ENCODE measurements around the gene CCDC32.

Gene CCDC32

DNA sequence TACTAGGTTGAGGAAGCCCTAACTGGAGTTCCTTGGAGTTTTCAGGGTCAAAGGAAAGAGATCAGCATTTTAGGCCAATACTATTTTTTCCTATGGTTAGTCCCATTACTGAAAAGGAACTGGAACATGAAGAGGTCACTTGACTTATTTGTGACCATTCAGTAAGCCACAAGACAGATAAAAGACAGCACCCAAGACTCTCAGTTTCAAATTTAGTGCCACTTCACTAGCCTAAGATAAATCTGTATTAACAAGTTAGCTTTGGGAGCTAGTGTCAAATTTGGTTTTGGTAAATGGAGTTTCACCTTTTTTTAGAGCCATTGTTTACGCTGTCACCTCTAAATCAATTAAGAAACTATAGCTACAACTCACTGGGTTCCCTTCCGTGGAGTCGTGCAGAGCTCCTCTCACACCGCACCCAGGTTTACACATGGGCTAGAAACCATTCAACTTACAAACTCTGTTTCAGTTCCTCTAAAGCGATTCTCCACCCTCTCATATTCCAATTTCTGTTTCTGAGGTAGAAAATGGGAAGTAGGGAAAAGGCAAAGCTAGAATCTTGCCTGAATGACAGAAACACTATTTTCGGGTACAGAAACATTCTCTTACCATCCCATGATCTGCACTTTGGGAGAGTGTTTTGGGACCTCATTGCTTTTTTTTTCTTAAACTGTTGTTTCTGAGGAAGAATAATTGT lies 14.4 kb downstream of the CCDC32 start:
- no peaks in the 10 kb centered on the region for H3K9me3 ChIP-seq (replicated peaks; ENCODE audit: insufficient read depth, low read length)
- H3K4me1 ChIP-seq (ENCODE audit: low read length) = peaks cover 73% of the 10 kb centered on the region
- H3K4me2 ChIP-seq (ENCODE audit: low read depth, low read length) = peak overlapping the region; percentile 54
- H3K79me2 ChIP-seq (ENCODE audit: low read length) = peaks cover 52% of the 10 kb centered on the region
- H2AFZ ChIP-seq (ENCODE audit: low read length) = no peak overlapping the region
- peak; percentile 69 for DNase-seq
- no peaks in the 10 kb centered on the region for H3K27me3 ChIP-seq (replicated peaks; ENCODE audit: insufficient read depth, low read length)
- H3K9ac ChIP-seq (ENCODE audit: low read length) = peak overlapping the region; percentile 41
- peaks cover 10% of the 10 kb centered on the region for H3K36me3 ChIP-seq (replicated peaks; ENCODE audit: insufficient read depth, low read length)
- H3F3A ChIP-seq (ENCODE audit: insufficient read depth, low read length) = peaks cover 59% of the 10 kb centered on the region
- H3K27ac ChIP-seq (ENCODE audit: low read length) = peak overlapping the region; percentile 91
- H4K20me1 ChIP-seq (ENCODE audit: insufficient read depth, low read length) = no peaks in the 10 kb centered on the region
- TF ChIP-seq, protein P1, sequence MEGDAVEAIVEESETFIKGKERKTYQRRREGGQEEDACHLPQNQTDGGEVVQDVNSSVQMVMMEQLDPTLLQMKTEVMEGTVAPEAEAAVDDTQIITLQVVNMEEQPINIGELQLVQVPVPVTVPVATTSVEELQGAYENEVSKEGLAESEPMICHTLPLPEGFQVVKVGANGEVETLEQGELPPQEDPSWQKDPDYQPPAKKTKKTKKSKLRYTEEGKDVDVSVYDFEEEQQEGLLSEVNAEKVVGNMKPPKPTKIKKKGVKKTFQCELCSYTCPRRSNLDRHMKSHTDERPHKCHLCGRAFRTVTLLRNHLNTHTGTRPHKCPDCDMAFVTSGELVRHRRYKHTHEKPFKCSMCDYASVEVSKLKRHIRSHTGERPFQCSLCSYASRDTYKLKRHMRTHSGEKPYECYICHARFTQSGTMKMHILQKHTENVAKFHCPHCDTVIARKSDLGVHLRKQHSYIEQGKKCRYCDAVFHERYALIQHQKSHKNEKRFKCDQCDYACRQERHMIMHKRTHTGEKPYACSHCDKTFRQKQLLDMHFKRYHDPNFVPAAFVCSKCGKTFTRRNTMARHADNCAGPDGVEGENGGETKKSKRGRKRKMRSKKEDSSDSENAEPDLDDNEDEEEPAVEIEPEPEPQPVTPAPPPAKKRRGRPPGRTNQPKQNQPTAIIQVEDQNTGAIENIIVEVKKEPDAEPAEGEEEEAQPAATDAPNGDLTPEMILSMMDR (IDR thresholded peaks at IDR 0.05; ENCODE audit: low read length) = no peak
- TF ChIP-seq EZH2phosphoT487 (IDR thresholded peaks at IDR 0.05; ENCODE audit: low read length) (no peak), EZH2 (optimal IDR thresholded peaks at IDR 0.05; ENCODE audit: low read depth, low read length) (no peak)
- no peaks in the 10 kb centered on the region for H3K9me2 ChIP-seq (replicated peaks; ENCODE audit: insufficient read depth, low read length)
- H3K4me3 ChIP-seq (ENCODE audit: low read length) = peak overlapping the region; percentile 6; the same call in 1 of the 2 replicates

DNA sequence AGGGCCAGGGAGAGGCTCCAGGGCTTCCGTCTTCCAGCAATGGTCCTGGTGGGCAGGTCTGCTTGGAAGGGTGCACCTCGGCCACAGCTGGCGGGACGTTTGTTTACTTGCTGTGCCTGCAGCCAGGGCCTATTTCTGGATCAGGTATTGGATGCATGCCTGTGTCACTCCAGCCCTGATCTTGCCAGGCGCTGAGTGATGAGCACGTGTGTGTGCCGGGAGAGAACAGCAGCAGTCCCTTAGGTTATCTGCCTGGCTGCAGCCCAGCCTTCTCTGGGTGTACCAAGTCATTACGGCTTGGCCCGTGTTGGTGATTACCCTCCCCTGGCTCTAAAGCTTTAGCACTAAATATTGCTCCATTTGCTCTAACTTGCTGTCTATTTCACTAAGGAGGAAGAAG lies 14.9 kb downstream of the CCDC32 start:
- no peak for TF ChIP-seq EZH2 (optimal IDR thresholded peaks at IDR 0.05; ENCODE audit: low read depth, low read length)
- TF ChIP-seq EZH2phosphoT487 (IDR thresholded peaks at IDR 0.05; ENCODE audit: low read length) = no peak
- TF ChIP-seq, protein P1 (IDR thresholded peaks at IDR 0.05; ENCODE audit: low read length) = no peak
- Histone ChIP-seq H4K20me1 (ENCODE audit: insufficient read depth, low read length) (no peaks in the 10 kb centered on the region), H3K9ac (ENCODE audit: low read length) (peak overlapping the region; percentile 41), H3K9me3 (replicated peaks; ENCODE audit: insufficient read depth, low read length) (no peaks in the 10 kb centered on the region), H2AFZ (ENCODE audit: low read length) (no peak overlapping the region), H3K79me2 (ENCODE audit: low read length) (peaks cover 47% of the 10 kb centered on the region), H3K27me3 (replicated peaks; ENCODE audit: insufficient read depth, low read length) (no peaks in the 10 kb centered on the region), H3F3A (ENCODE audit: insufficient read depth, low read length) (peaks cover 65% of the 10 kb centered on the region), H3K27ac (ENCODE audit: low read length) (peak overlapping the region; percentile 91), H3K9me2 (replicated peaks; ENCODE audit: insufficient read depth, low read length) (no peaks in the 10 kb centered on the region), H3K4me1 (ENCODE audit: low read length) (peaks cover 73% of the 10 kb centered on the region), H3K4me2 (ENCODE audit: low read depth, low read length) (peak overlapping the region; percentile 54), H3K4me3 (ENCODE audit: low read length) (peak overlapping the region; percentile 6; the same call in 1 of the 2 replicates), H3K36me3 (replicated peaks; ENCODE audit: insufficient read depth, low read length) (peaks cover 10% of the 10 kb centered on the region)
- peak; percentile 31 for DNase-seq

DNA sequence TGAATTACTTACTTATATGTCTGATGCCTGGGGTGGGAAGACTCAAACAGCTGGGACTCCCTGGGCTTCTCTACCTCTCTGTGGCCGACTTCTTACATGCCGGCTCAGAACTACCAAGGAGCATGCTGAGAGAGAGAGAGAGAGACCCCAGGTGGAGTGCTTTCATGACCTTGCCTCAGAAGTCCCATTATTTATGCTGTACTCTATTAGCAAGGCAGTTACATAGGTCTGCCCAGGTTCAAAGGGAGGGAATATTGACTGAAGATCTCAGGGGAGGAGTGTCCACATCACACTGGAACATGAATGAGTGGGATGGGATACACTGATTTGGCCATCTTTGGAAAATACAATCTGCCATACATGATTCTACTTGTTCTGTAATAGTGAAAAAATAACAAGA lies 16.2 kb downstream of the CCDC32 start:
- peaks cover 86% of the 10 kb centered on the region for H3K4me1 ChIP-seq (ENCODE audit: low read length)
- H2AFZ ChIP-seq (ENCODE audit: low read length) = no peak overlapping the region
- H3K27me3 ChIP-seq (replicated peaks; ENCODE audit: insufficient read depth, low read length) = no peaks in the 10 kb centered on the region
- no peaks in the 10 kb centered on the region for H3K9me2 ChIP-seq (replicated peaks; ENCODE audit: insufficient read depth, low read length)
- TF ChIP-seq, protein P1 (IDR thresholded peaks at IDR 0.05; ENCODE audit: low read length) = no peak
- TF ChIP-seq EZH2 (optimal IDR thresholded peaks at IDR 0.05; ENCODE audit: low read depth, low read length) (no peak), EZH2phosphoT487 (IDR thresholded peaks at IDR 0.05; ENCODE audit: low read length) (no peak)
- H4K20me1 ChIP-seq (ENCODE audit: insufficient read depth, low read length) = no peaks in the 10 kb centered on the region
- no peaks in the 10 kb centered on the region for H3K9me3 ChIP-seq (replicated peaks; ENCODE audit: insufficient read depth, low read length)
- peaks cover 10% of the 10 kb centered on the region; the same call in 1 of the 2 replicates for H3K36me3 ChIP-seq (replicated peaks; ENCODE audit: insufficient read depth, low read length)
- H3K27ac ChIP-seq (ENCODE audit: low read length) = peak overlapping the region; percentile 91; the same call in 1 of the 2 replicates
- H3K4me2 ChIP-seq (ENCODE audit: low read depth, low read length) = no peak overlapping the region
- no peak for DNase-seq
- peaks cover 38% of the 10 kb centered on the region for H3K79me2 ChIP-seq (ENCODE audit: low read length)
- H3K4me3 ChIP-seq (ENCODE audit: low read length) = no peak overlapping the region
- peaks cover 78% of the 10 kb centered on the region for H3F3A ChIP-seq (ENCODE audit: insufficient read depth, low read length)
- no peak overlapping the region for H3K9ac ChIP-seq (ENCODE audit: low read length)

Measured in MM.1S (cell line).